GM20000 (cell line): ENCODE data around the gene FILIP1.

Experiments used
- DNase-seq: peaks from one replicate; pipeline ENCODE4 v3.0.0; 2012; ENCODE audit warnings: low spot score
- CTCF ChIP-seq: IDR thresholded peaks from 2 replicates; pipeline ENCODE4 v1.5.1; 2012; ENCODE audit warnings: mild to moderate bottlenecking, control low read depth; ENCODE audit errors: extremely low read depth, missing control alignments

FILIP1 gene

DNA sequence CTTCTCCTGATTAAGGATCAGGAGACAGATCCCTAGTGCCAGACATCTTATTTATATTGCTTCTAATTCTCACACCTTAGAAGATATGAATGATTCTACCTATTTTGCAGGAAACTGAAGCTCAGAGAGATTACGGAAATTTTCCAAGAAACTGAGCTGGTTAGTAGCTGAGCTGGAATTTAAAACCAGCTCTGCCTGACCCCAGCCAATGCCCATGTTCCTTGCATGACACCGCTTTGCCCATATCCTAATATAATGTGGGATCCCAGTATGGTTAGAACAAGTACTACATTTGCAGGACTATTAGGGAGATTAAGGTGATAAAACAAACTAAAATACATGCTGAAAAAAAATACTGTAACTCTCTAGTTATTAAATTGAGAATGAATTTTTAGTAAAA is 210.9 kb downstream of the FILIP1 start:
- TF ChIP-seq CTCF: no peak
- no peak for DNase-seq

GRCh38 chr6:75281653-75282052 is 211.9 kb downstream of the FILIP1 start:
- DNase-seq: peak; percentile 32
- no peak for TF ChIP-seq CTCF

- no peak for DNase-seq
- no peak for TF ChIP-seq CTCF
Measured at GRCh38 chr6:75280131-75280855, 213.3 kb downstream of the FILIP1 start.

DNA sequence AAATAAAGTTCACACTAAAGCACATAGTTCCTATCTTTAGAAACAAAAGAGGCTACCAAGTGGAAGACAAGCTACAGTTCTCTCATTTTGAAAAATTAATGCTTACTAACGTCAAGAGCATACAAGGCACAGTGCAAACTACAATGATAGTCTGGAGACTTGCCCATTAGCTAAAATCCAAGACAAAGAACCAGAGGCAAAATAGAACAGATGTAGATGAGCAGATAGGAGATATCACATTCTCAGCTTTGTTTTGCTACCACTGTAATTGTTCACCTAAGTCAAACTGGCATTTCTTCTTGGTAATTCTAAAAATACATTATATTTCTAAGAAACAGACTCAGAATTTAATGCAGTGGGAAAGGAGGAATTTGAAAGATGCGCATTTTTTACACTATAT is 214.2 kb downstream of the FILIP1 start:
- DNase-seq: no peak

GRCh38 chr6:75278474-75279077 is 215.0 kb downstream of the FILIP1 start:
- DNase-seq: no peak
- TF ChIP-seq CTCF: no peak

More for the DNA sequence above, 214.2 kb downstream of the FILIP1 start:
- no peak for TF ChIP-seq CTCF

DNA sequence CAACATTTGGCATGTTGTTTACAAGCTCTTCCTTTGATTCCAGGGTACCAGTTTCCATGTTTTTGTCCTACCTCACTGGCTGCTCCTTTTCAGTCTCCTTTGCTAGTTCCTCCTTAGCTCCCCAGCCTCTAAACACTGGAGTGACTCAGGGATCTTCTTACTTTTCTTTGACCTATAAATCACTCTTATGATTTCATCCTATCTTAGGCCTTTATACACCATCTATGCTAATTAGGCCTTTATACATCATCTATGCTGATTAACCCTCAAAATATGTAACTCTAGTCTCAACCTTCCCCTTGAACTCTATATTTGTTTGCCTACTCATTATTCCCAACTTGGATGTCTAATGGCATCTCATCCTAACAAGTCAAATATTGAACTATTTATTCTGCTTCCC is 218.5 kb downstream of the FILIP1 start:
- DNase-seq: no peak
- TF ChIP-seq CTCF: no peak

DNA sequence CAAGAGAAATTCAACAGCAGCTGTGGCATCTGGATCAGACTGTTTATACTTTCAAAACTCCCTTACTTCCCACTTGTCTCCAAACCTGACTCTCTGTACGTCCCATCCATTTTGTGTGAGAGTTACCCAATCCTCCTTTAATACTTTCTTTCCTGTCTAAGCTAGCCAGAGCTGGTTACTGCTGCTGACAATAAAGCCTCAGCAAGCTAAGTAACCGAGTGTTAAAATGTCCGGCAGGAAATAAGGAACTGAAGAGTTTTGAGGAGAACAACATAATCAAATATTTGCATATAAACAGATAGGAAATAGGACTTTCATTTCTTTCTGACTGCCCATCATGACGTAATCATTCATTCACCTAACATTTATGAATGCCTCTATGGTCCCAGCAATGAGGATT is 220.6 kb downstream of the FILIP1 start:
- DNase-seq: no peak
- TF ChIP-seq CTCF: no peak
